GM12874 (cell line): Measurements from ENCODE around the gene ZCCHC4.

Source experiments
- TF ChIP-seq, protein P1 (sequence below): IDR thresholded peaks from 2 replicates; pipeline ENCODE4 v1.5.1; 2011; ENCODE audit warnings: low read depth, mild to moderate bottlenecking, control low read depth, low read length, moderate library complexity; ENCODE audit not compliant: insufficient read depth

The ZCCHC4 gene

GRCh38 chr4:25308306-25308705 is 4.3 kb upstream of the ZCCHC4 start:
- TF ChIP-seq, protein P1, sequence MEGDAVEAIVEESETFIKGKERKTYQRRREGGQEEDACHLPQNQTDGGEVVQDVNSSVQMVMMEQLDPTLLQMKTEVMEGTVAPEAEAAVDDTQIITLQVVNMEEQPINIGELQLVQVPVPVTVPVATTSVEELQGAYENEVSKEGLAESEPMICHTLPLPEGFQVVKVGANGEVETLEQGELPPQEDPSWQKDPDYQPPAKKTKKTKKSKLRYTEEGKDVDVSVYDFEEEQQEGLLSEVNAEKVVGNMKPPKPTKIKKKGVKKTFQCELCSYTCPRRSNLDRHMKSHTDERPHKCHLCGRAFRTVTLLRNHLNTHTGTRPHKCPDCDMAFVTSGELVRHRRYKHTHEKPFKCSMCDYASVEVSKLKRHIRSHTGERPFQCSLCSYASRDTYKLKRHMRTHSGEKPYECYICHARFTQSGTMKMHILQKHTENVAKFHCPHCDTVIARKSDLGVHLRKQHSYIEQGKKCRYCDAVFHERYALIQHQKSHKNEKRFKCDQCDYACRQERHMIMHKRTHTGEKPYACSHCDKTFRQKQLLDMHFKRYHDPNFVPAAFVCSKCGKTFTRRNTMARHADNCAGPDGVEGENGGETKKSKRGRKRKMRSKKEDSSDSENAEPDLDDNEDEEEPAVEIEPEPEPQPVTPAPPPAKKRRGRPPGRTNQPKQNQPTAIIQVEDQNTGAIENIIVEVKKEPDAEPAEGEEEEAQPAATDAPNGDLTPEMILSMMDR = no peak

GRCh38 chr4:25308761-25309160 is 3.8 kb upstream of the ZCCHC4 start:
- TF ChIP-seq, protein P1 = no peak

- TF ChIP-seq, protein P1 = no peak
These were observed 2.3 kb upstream of the ZCCHC4 start for GRCh38 chr4:25310066-25310802.

DNA sequence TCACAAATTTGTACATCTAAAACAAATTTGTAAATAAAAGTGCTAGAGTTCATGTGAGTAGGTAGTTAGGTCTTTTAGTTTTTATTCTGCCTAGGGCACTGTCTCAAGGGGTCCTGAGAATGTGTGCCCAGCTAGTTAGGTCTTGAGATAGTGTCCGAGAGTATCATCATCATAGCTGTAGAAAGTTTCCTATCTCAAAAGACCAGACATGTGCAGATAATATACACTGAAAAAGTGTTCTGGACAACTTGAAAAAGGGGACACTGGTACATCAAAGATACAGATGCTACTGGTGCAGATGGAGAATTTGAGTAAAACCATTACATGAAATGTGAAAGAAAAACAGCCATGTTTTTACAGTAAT is 1.8 kb upstream of the ZCCHC4 start:
- TF ChIP-seq, protein P1 = no peak

DNA sequence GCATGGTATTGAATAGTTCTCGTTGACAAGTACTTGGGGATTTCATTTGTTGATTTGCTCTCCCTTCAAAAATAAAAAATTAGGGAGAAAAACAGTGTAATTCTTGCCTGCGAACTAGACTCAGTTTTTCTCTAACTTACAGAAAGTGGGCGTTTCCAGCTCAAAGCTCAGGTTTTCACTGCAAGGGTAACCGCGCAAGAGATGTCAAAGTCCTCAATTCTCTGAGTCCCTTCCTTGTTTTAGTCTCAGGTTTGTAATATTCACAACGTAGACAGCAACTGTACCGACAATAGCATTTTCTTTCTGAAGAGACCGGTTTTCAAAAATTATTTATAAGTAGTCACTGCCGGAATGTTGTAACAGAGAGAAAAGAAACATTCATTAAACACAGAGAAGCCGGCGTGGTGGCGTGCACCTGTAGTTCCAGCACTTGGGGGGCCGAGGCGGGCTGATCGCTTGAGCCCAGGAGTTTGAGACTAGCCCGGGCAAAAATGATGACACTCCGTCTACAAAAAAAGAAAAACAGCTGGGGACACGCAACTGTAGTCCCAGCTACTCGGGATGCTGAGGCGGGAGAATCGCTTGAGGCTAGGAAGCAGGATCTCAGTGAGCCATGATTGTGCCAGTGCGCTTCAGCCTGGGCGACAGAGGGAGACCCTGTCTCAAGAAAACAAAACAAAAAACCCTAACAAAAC is 774 bp downstream of the ZCCHC4 start:
- TF ChIP-seq, protein P1 = no peak

- TF ChIP-seq, protein P1 = no peak
These were observed 7.8 kb downstream of the ZCCHC4 start for GRCh38 chr4:25320336-25320735.

GRCh38 chr4:25320773-25321172 is 8.2 kb downstream of the ZCCHC4 start:
- TF ChIP-seq, protein P1 = no peak
